Measurements from ENCODE around the gene ERCC2. TPM values are rescaled to one million over a fixed set of nuclear protein-coding genes. Genes with fewer than 3 reads are reported as not detected.

The ERCC2 gene
- total and polyA plus RNA-seq, 2 of the 8 experiments (the other 6 are each of a cell fraction or from before 2014, with no cell fraction given) = 107 to 117 TPM

GRCh38 chr19:45418802-45419201 is 48.4 kb upstream of the ERCC2 start:
- Histone ChIP-seq H2BK12ac (ENCODE audit: low read depth, low read length) (no peak overlapping the region), H3K56ac (replicated peaks; ENCODE audit: insufficient read length, low read depth, low read length) (no peak overlapping the region), H3K36me3 (ENCODE audit: control insufficient read depth in 2 of 4, insufficient read depth in 4 of 4, low read length in 3 of 4) (peaks cover 0 to 15% (median 12%) of the 10 kb centered on the region in 4 experiments; a peak in 5 of 8 replicates), H3K79me2 (ENCODE audit: control insufficient read depth in 1 of 2, insufficient read depth in 2 of 2, low read length in 2 of 2) (peaks cover 0 to 9% of the 10 kb centered on the region in 2 experiments; a peak in 1 of 4 replicates), H3K27me3 (replicated peaks in 1 of 4; ENCODE audit: control insufficient read depth in 3 of 4, extremely low read depth in 1 of 4, insufficient read depth in 3 of 4, low read length in 3 of 4) (no peaks in the 10 kb centered on the region), H3K23me2 (ENCODE audit: low read depth, low read length) (peaks cover 5% of the 10 kb centered on the region; the same call in 1 of the 2 replicates), H2AFZ (ENCODE audit: low read length) (no peak overlapping the region), H2AK5ac (ENCODE audit: low read depth, low read length) (no peak overlapping the region), H2BK20ac (ENCODE audit: low read length) (no peak overlapping the region), H3K4ac (replicated peaks; ENCODE audit: insufficient read length, low read depth, low read length) (no peak overlapping the region), H3K4me1 (replicated peaks in 1 of 4; ENCODE audit: control insufficient read depth in 3 of 4, insufficient read depth in 4 of 4, low read length in 3 of 4) (peaks cover 0 to 8% (median 4%) of the 10 kb centered on the region in 4 experiments; a peak in 5 of 7 replicates), H2BK5ac (ENCODE audit: low read depth, low read length) (no peak overlapping the region), H4K5ac (ENCODE audit: insufficient read length, low read depth, low read length) (no peak overlapping the region), H3K14ac (ENCODE audit: insufficient read length) (no peak overlapping the region), H2BK120ac (replicated peaks; ENCODE audit: low read depth, low read length) (no peak overlapping the region), H3K4me3 (ENCODE audit: extremely low read depth in 1 of 4, insufficient read depth in 2 of 4, low read depth in 3 of 4, low read length in 4 of 4) (no peak overlapping the region), H3K9ac (replicated peaks in 1 of 4; ENCODE audit: extremely low read depth in 1 of 4, low read depth in 3 of 4, low read length in 3 of 4) (no peak overlapping the region), H4K20me1 (replicated peaks in 1 of 2; ENCODE audit: control insufficient read depth in 1 of 2, insufficient read depth in 2 of 2, low read length in 2 of 2) (peaks cover 0 to 8% of the 10 kb centered on the region in 2 experiments), H4K91ac (replicated peaks; ENCODE audit: insufficient read length, low read length) (no peak overlapping the region), H3K9me3 (ENCODE audit: insufficient read depth in 2 of 2, low read depth in 1 of 2, low read length in 1 of 2) (no peaks in the 10 kb centered on the region), H3K18ac (ENCODE audit: extremely low read depth, low read length) (no peak overlapping the region), H3K4me2 (ENCODE audit: insufficient read depth in 1 of 2, low read depth in 2 of 2, low read length in 2 of 2) (no peak overlapping the region), H4K8ac (ENCODE audit: extremely low read depth, insufficient read depth, low read length) (no peak overlapping the region), H3K27ac (ENCODE audit: low read depth, low read length) (no peak overlapping the region), H2BK15ac (ENCODE audit: low read length) (no peak overlapping the region), H3K79me1 (ENCODE audit: low read depth, low read length) (peaks cover 2% of the 10 kb centered on the region; the same call in 1 of the 2 replicates), H3K23ac (ENCODE audit: insufficient read length) (no peak overlapping the region)
- ChIA-PET POLR2A (ENCODE audit: partially characterized antibody) (no interaction called here), CTCF (ENCODE audit: partially characterized antibody) (no interaction called here)
- FAIRE-seq = no peak
- 97% methylated on average over 7 of the region's 9 CpGs; no CpG with 5 or more reads in 1 of the 2 experiments for WGBS, 2 experiments (ENCODE audit: extremely low coverage in 1 of 2, insufficient coverage in 1 of 2, insufficient read length in 1 of 2, insufficient replicate concordance in 2 of 2, low coverage in 1 of 2, low lambda C conversion rate in 2 of 2, missing lambda C conversion rate in 1 of 2)
- no peak for DNase-seq (ENCODE audit: low read depth in 1 of 2, low spot score in 2 of 2)
- TF ChIP-seq SAP30 (IDR thresholded peaks at IDR 0.05; ENCODE audit: insufficient read depth, insufficient replicate concordance, low read length) = no peak
- no peak for TF ChIP-seq SIX5 (IDR thresholded peaks at IDR 0.05; ENCODE audit: low read depth, low read length)
- TF ChIP-seq SP1 (IDR thresholded peaks at IDR 0.05; ENCODE audit: low read depth, low read length) = no peak
- TF ChIP-seq ZNF274 (IDR thresholded peaks at IDR 0.05; ENCODE audit: borderline replicate concordance, extremely low read depth, low read length) = no peak
- no peak for TF ChIP-seq POLR2AphosphoS5 (IDR thresholded peaks at IDR 0.05; ENCODE audit: low read depth, low read length)
- no peak for TF ChIP-seq TCF12 (IDR thresholded peaks at IDR 0.05; ENCODE audit: low read depth, low read length)
- TF ChIP-seq TBP (IDR thresholded peaks at IDR 0.05; ENCODE audit: low read depth, low read length) = no peak
- TF ChIP-seq BCL11A (IDR thresholded peaks at IDR 0.05; ENCODE audit: low read depth in 2 of 2, low read length in 2 of 2) = no peak
- TF ChIP-seq CTBP2 (IDR thresholded peaks at IDR 0.05; ENCODE audit: borderline replicate concordance, insufficient read depth, insufficient read length, low read length) = no peak
- TF ChIP-seq EP300 (IDR thresholded peaks at IDR 0.05; ENCODE audit: borderline replicate concordance in 1 of 2, low read depth in 2 of 2, low read length in 2 of 2) = no peak
- no peak for TF ChIP-seq CTCF (IDR thresholded peaks at IDR 0.05; ENCODE audit: control extremely low read depth in 1 of 3, insufficient read depth in 1 of 3, low read depth in 1 of 3, low read length in 3 of 3)
- TF ChIP-seq JUN (IDR thresholded peaks at IDR 0.05; ENCODE audit: low read depth, low read length) = no peak
